Eye (tissue), 1 donor: Measurements from ENCODE around the gene TRIM38.
A peak's percentile ranks its signal among the peaks of the same experiment; 100 is the strongest.
"Not testable (repeated sequence)": the region's sequence is repeated elsewhere in the genome, so short reads cannot be mapped to it uniquely, and the experiment has no call there.

ENCODE experiments used
- DNase-seq: peaks from one replicate; pipeline ENCODE4 v3.0.0-alpha.2; 2015

The TRIM38 gene

GRCh38 chr6:25962149-25963127 lies at the start of gene TRIM38:
TSS of gene TRIM38 (plus strand) at chr6:25962802. CDS start at chr6:25966523, 3,721 bp downstream.
- peak; percentile 73 for DNase-seq

GRCh38 chr6:25913741-25914140 lies 48.9 kb upstream of the TRIM38 start:
- no peak for DNase-seq

GRCh38 chr6:25916330-25916729 lies 46.3 kb upstream of the TRIM38 start:
- no peak for DNase-seq

- no peak for DNase-seq
Observed at GRCh38 chr6:25916789-25917490, 45.7 kb upstream of the TRIM38 start.

- no peak for DNase-seq
Observed at GRCh38 chr6:25918083-25918683, 44.4 kb upstream of the TRIM38 start.

- DNase-seq: no peak
Observed at GRCh38 chr6:25919657-25920056, 42.9 kb upstream of the TRIM38 start.

- no peak for DNase-seq
Observed at GRCh38 chr6:25921525-25922203, 40.9 kb upstream of the TRIM38 start.

GRCh38 chr6:25922301-25922700 lies 40.3 kb upstream of the TRIM38 start:
- no peak for DNase-seq

GRCh38 chr6:25925876-25926275 lies 36.7 kb upstream of the TRIM38 start:
- no peak for DNase-seq

GRCh38 chr6:25927178-25927577 lies 35.4 kb upstream of the TRIM38 start:
- no peak for DNase-seq

GRCh38 chr6:25927756-25928216 lies 34.8 kb upstream of the TRIM38 start:
- DNase-seq: no peak

- no peak for DNase-seq
Observed at GRCh38 chr6:25928562-25929324, 33.9 kb upstream of the TRIM38 start.

- not testable (repeated sequence) for DNase-seq
Observed at GRCh38 chr6:25929785-25930184, 32.8 kb upstream of the TRIM38 start.

GRCh38 chr6:25930532-25931410 lies 31.8 kb upstream of the TRIM38 start, which contains the start of gene SLC17A2:
TSS of gene SLC17A2 (minus strand) at chr6:25930691. CDS start at chr6:25925796, 4,895 bp downstream.
- no peak for DNase-seq

- no peak for DNase-seq
Observed at GRCh38 chr6:25931411-25931709, 31.2 kb upstream of the TRIM38 start.

- no peak for DNase-seq
Observed at GRCh38 chr6:25934156-25934555, 28.4 kb upstream of the TRIM38 start.

GRCh38 chr6:25934735-25935313 lies 27.8 kb upstream of the TRIM38 start:
- no peak for DNase-seq

GRCh38 chr6:25935953-25936352 lies 26.6 kb upstream of the TRIM38 start:
- DNase-seq: no peak

GRCh38 chr6:25939593-25939992 lies 23.0 kb upstream of the TRIM38 start:
- no peak for DNase-seq

GRCh38 chr6:25942561-25943147 lies 19.9 kb upstream of the TRIM38 start:
- DNase-seq: peak; percentile 24
